GM19395 (cell line): ENCODE results near the gene SLC26A11.
"Not testable (repeated sequence)": the region's sequence is repeated elsewhere in the genome, so short reads cannot be mapped to it uniquely, and the experiment has no call there.

ENCODE experiments used
- ATAC-seq: cut with Tn5 transposase; IDR thresholded peaks from one replicate; pipeline ENCODE4 v1.9.1; 2021; ENCODE audit warnings: mild to moderate bottlenecking, moderate library complexity; ENCODE audit not compliant: unreplicated experiment

Gene SLC26A11

GRCh38 chr17:80195671-80196529 lies 24.3 kb upstream of the SLC26A11 start:
- no peak for ATAC-seq

GRCh38 chr17:80196652-80197051 lies 23.6 kb upstream of the SLC26A11 start:
- ATAC-seq: no peak

- no peak for ATAC-seq
Measured at GRCh38 chr17:80198144-80198661, 22.0 kb upstream of the SLC26A11 start.

GRCh38 chr17:80199295-80199694 lies 20.9 kb upstream of the SLC26A11 start:
- ATAC-seq: not testable (repeated sequence)

GRCh38 chr17:80201446-80201845 lies 18.8 kb upstream of the SLC26A11 start:
- no peak for ATAC-seq

- ATAC-seq: no peak
Measured at GRCh38 chr17:80202197-80202596, 18.0 kb upstream of the SLC26A11 start.

- ATAC-seq: no peak
Measured at GRCh38 chr17:80203471-80203963, 16.7 kb upstream of the SLC26A11 start.

- ATAC-seq: no peak
Measured at GRCh38 chr17:80204626-80205468, 15.4 kb upstream of the SLC26A11 start.

GRCh38 chr17:80205811-80206210 lies 14.4 kb upstream of the SLC26A11 start:
- ATAC-seq: no peak

GRCh38 chr17:80208050-80208449 lies 12.2 kb upstream of the SLC26A11 start:
- ATAC-seq: no peak

GRCh38 chr17:80209765-80210164 lies 10.5 kb upstream of the SLC26A11 start:
- ATAC-seq: no peak

- no peak for ATAC-seq
Measured at GRCh38 chr17:80210348-80211108, 9.7 kb upstream of the SLC26A11 start.

- ATAC-seq: no peak
Measured at GRCh38 chr17:80212109-80212508, 8.1 kb upstream of the SLC26A11 start.

GRCh38 chr17:80212511-80212910 lies 7.7 kb upstream of the SLC26A11 start:
- no peak for ATAC-seq

GRCh38 chr17:80212962-80213642 lies 7.1 kb upstream of the SLC26A11 start:
- ATAC-seq: no peak

GRCh38 chr17:80213643-80213975 lies 6.6 kb upstream of the SLC26A11 start:
- no peak for ATAC-seq

GRCh38 chr17:80214012-80214877 lies 6.0 kb upstream of the SLC26A11 start:
- ATAC-seq: no peak

- no peak for ATAC-seq
Measured at GRCh38 chr17:80214878-80215210, 5.4 kb upstream of the SLC26A11 start.
